IPS-NIHi7 (cell line): Measurements from ENCODE around the gene CIAO2B.

ENCODE experiments used
- DNase-seq: peaks from one replicate; pipeline ENCODE4 v3.0.0; 2012; ENCODE audit warnings: mixed read lengths; ENCODE audit errors: extremely low spot score

CIAO2B gene

GRCh38 chr16:66886321-66886720, 47.9 kb downstream of the CIAO2B start:
- DNase-seq, result no peak

- DNase-seq, result no peak
Observed at GRCh38 chr16:66885491-66885890, 48.7 kb downstream of the CIAO2B start.

DNA sequence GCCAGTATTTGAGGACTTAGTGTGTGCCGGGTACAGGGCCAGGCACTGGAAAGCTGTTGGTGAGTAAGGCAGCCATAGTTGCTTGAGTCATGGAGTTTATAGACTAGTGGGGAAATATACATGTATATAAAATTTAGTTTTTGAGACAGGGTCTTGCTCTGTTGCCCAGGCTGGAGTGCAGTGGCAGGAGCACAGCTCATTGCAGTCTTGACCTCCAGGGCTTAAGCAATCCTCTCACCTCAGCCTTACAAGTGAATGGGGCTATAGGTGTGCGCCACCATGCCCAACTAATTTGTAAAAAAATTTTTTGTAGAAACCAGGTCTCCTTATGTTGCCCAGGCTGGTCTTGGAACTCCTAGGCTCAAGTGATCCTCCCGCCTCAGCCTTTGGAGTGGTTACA, 51.5 kb downstream of the CIAO2B start:
- no peak for DNase-seq
